ENCODE data around the gene TSPAN3.

The TSPAN3 gene

DNA sequence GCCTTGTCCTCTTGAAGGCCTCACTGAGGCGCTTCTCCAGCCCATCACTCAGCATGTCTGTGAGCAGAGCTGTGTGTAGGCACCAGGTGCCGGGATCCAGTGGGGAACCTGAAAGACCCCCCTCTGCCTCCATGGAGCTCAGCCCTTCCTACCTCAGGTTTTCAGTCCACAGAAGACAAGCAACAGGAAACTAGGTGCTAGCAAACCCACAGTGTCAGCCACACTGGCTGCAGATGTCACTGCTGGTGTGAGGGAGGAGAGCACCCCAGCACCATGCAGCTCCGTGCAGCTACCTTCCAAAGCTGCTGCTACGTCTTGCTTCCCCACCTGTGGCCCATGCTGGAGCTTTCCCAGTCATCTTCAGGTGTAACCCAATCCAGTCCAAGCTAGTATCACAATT, 58.0 kb downstream of the TSPAN3 start:
- no peak for DNase-seq (ENCODE audit: extremely low read depth in 1 of 2, low read depth in 1 of 2)

- no peak for DNase-seq (ENCODE audit: extremely low read depth in 1 of 2, low read depth in 1 of 2)
Measured at GRCh38 chr15:77012117-77012712, 58.7 kb downstream of the TSPAN3 start.

GRCh38 chr15:77010857-77011256, 60.1 kb downstream of the TSPAN3 start:
- DNase-seq (ENCODE audit: extremely low read depth in 1 of 2, low read depth in 1 of 2): no peak

GRCh38 chr15:77010312-77010686, 60.6 kb downstream of the TSPAN3 start:
- no peak for DNase-seq (ENCODE audit: extremely low read depth in 1 of 2, low read depth in 1 of 2)

GRCh38 chr15:77009646-77010311, 61.1 kb downstream of the TSPAN3 start:
- DNase-seq (ENCODE audit: extremely low read depth in 1 of 2, low read depth in 1 of 2): no peak

- no peak for DNase-seq (ENCODE audit: extremely low read depth in 1 of 2, low read depth in 1 of 2)
Measured at GRCh38 chr15:77009176-77009575, 61.7 kb downstream of the TSPAN3 start.

DNA sequence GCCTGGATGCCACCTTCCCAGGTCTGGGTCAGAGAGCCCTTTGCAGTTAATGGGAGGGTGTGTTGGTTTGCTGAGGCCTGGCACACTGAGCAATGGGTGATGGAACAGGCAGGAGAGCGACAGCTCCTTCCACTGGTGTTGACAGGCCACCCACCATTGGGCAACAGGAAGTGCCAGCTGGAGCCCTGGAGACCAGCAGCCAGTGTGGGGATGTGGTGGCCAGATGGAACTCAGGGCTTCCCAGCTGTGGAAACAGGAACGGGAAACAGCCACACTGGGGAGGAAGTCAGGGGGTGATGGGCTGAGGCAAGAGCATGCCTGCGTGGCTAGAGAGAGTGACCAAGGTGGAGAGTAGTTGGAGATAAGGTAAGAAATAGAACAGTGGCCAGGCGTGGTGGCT, 66.7 kb downstream of the TSPAN3 start:
- DNase-seq (ENCODE audit: extremely low read depth in 1 of 2, low read depth in 1 of 2): no peak

GRCh38 chr15:77002954-77003912, 67.7 kb downstream of the TSPAN3 start:
- DNase-seq (ENCODE audit: extremely low read depth in 1 of 2, low read depth in 1 of 2): no peak

GRCh38 chr15:77002436-77002835, 68.5 kb downstream of the TSPAN3 start:
- no peak for DNase-seq (ENCODE audit: extremely low read depth in 1 of 2, low read depth in 1 of 2)

GRCh38 chr15:77001966-77002365, 68.9 kb downstream of the TSPAN3 start:
- no peak for DNase-seq (ENCODE audit: extremely low read depth in 1 of 2, low read depth in 1 of 2)

DNA sequence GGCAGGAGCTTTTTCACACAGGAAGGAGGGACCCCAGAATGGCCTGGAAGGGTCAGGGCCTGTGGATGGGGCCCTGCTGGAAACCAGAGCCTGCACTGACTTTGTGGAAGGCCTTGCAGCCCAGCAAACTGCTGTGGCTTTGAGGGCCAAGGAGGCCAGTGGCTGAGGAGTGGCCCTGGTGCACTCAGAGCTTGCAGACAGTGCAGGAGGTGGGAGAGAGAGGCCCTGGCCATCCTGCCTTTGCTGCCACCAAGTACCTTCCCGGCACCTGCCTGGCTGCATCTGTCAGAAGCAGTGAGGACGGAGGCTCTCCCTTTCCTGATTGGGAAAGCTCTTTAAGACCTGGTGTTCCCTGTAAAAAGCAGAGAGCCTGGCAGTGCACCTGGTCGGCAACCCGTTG, 69.6 kb downstream of the TSPAN3 start:
- no peak for DNase-seq (ENCODE audit: extremely low read depth in 1 of 2, low read depth in 1 of 2)

GRCh38 chr15:76999996-77000395, 70.9 kb downstream of the TSPAN3 start:
- DNase-seq (ENCODE audit: extremely low read depth in 1 of 2, low read depth in 1 of 2): no peak

GRCh38 chr15:76998663-76999285, 72.1 kb downstream of the TSPAN3 start:
- DNase-seq (ENCODE audit: extremely low read depth in 1 of 2, low read depth in 1 of 2): no peak

DNA sequence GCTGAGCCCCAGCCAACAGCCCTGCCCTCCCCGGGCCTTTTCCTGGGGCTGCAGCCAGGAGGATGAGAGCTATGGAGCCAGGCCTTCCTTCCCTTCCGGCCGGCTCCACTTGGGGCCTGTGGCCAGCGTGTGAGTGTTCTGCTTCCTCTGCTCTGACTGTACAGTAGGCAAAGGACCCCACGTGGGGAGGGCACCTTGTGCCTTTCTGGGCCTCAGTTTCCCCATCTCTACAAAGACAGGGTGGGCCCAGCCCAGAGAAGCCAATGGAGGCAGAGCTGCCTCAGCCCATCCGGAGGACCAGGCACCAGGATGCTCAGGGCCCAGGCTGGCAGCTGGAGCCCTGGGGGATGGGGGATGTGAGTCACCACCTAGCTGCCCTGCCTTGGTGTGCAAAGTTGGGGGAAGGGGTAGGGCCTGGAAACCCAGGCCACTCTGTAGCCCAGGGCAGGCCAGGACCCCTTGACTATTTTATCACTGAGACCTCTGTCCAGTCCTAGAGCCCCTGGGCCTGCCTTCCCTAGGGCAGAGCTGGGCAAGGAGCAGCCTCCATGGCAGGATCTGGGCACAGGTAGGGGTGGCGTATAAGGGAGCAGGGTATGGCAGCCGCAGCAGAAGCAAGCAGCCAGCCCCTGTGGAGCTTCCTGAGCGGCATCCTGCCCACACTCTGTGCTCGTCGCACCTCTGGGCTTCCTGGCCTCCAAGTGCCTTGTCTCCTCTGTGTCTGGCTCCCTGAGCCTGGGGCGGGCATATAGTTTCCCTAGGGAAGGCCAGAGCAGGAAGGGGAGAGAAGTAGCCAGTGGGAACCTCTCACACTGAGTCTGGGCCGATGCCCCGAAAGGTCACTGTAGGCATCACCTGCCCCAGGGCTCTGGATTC, 74.1 kb downstream of the TSPAN3 start:
- DNase-seq (ENCODE audit: extremely low read depth in 1 of 2, low read depth in 1 of 2): peak in 1 of 2 donors; percentile 46

GRCh38 chr15:76996076-76996525, 74.8 kb downstream of the TSPAN3 start:
- no peak for DNase-seq (ENCODE audit: extremely low read depth in 1 of 2, low read depth in 1 of 2)

- DNase-seq (ENCODE audit: extremely low read depth in 1 of 2, low read depth in 1 of 2): peak in 1 of 2 donors; percentile 54
Measured at GRCh38 chr15:76994971-76995945, 75.7 kb downstream of the TSPAN3 start, which contains the start of gene PSTPIP1. Gene PSTPIP1 (plus strand): TSS chr15:76995126. CDS start chr15:76995574, 448 bp downstream.

- DNase-seq (ENCODE audit: extremely low read depth in 1 of 2, low read depth in 1 of 2): no peak
Measured at GRCh38 chr15:76994496-76994895, 76.4 kb downstream of the TSPAN3 start.

DNA sequence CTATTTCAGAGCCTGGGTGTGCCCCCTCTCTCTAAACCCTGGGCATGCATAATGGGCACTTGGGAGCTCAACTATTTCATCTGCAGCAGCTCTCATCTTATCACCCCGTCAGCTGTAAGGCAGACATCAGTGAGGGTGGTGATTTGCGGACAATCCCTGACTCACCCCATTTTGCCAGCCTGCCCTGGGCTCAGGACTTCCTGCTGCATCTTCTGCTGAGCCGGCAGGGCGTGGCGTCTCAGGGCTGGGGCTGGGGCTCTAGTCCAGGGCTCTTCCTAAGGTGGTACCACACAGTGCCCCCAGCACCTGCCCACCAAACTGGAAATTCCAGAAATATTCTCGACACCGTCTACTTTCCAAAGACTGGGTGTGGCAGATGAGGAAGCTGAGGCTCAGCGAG, 76.9 kb downstream of the TSPAN3 start:
- DNase-seq (ENCODE audit: extremely low read depth in 1 of 2, low read depth in 1 of 2): peak in 1 of 2 donors; percentile 44

All from activated CD8-positive, alpha-beta memory T cell treated with anti-CD3 and anti-CD28 coated beads for 1 hour (primary cell).